Calu3 (cell line): ENCODE measurements around the gene SLC39A2. TPM values are rescaled to one million over a fixed set of nuclear protein-coding genes. Genes with fewer than 3 reads are reported as not detected.

Source experiments
- BruUV-seq: library from RNA; stranded (reverse); fragments of 400-500 nt; replicated peaks from 2 replicates; lab custom pipeline; 2021; lab: Mats Ljungman, UMichigan
- CTCF ChIA-PET: fragments of 300-600 bp; sonication (Branson Sonifier 250); formaldehyde crosslinking; loops from one replicate; lab custom pipeline; 2022; ENCODE audit warnings: antibody characterized with exemption; lab: Charles Lee
- DNase-seq: peaks from one replicate; pipeline ENCODE4 v3.0.0; 2022
- H3K27ac Mint-ChIP-seq: one replicate; pipeline ENCODE4 v1.8.0; 2022; ENCODE audit warnings: mixed read lengths; ENCODE audit not compliant: unreplicated experiment
- H3K27me3 Mint-ChIP-seq: one replicate; pipeline ENCODE4 v1.8.0; 2022; ENCODE audit warnings: mixed read lengths; ENCODE audit not compliant: unreplicated experiment
- H3K36me3 Mint-ChIP-seq: one replicate; pipeline ENCODE4 v1.8.0; 2022; ENCODE audit warnings: mild to moderate bottlenecking, moderate library complexity, mixed read lengths; ENCODE audit not compliant: insufficient read depth, unreplicated experiment
- H3K4me1 Mint-ChIP-seq: one replicate; pipeline ENCODE4 v1.8.0; 2022; ENCODE audit warnings: mild to moderate bottlenecking, low read depth, mixed read lengths; ENCODE audit not compliant: unreplicated experiment
- H3K4me3 Mint-ChIP-seq: one replicate; pipeline ENCODE4 v1.8.0; 2022; ENCODE audit warnings: mild to moderate bottlenecking, low read depth, moderate library complexity, mixed read lengths; ENCODE audit not compliant: unreplicated experiment
- H3K9me3 Mint-ChIP-seq: one replicate; pipeline ENCODE4 v1.8.0; 2022; ENCODE audit warnings: low read depth, mixed read lengths; ENCODE audit not compliant: unreplicated experiment
- intact Hi-C: fragments of 100-400 bp; cut with micrococcal nuclease; formaldehyde crosslinking; loops from one replicate; pipeline ENCODE4 v1.10.0; 2022; ENCODE audit not compliant: unreplicated experiment
- microRNA-seq: library from miRNA; unstranded; fragments of <30 nt; microRNA quantifications from one replicate; pipeline ENCODE4 v1.2.0, GENCODE V29; 2022
- total RNA-seq: library from RNA; stranded (reverse); gene quantifications from 2 replicates; pipeline ENCODE4 v1.2.3, GENCODE V29; 2022
- TF ChIP-seq, protein P1 (sequence below): fragments of 200-600 bp; IDR thresholded peaks from one replicate; pipeline ENCODE4 v1.8.0; 2022; ENCODE audit warnings: antibody characterized with exemption; ENCODE audit not compliant: unreplicated experiment

The SLC39A2 gene
- total RNA-seq, 1 experiment from 2014 or later: not detected

DNA sequence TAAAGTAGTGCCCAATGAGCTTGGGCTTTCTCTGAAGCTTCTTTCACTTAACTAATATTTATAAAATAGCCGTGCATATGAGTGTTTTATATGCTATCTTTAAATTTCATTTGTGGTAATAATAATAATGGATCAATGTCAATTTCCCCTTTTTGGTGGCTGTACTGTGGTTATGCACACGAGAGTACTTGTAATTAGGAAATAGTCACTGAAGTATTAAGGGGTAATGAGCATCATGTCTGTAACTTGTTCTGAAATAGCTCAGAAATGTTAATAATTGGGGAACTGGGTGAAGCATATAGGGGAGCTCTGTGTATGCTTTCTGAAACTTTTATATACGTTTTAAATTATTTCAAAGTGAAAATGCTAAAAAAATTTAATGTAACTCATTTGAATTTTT lies 51.5 kb downstream of the SLC39A2 start:
- H3K27ac Mint-ChIP-seq: no peak overlapping the region
- CTCF ChIA-PET: no interaction called here
- H3K4me1 Mint-ChIP-seq: peaks cover 20% of the 10 kb centered on the region
- DNase-seq: no peak
- no peak overlapping the region for H3K4me3 Mint-ChIP-seq
- H3K9me3 Mint-ChIP-seq: no peaks in the 10 kb centered on the region
- TF ChIP-seq, protein P1, sequence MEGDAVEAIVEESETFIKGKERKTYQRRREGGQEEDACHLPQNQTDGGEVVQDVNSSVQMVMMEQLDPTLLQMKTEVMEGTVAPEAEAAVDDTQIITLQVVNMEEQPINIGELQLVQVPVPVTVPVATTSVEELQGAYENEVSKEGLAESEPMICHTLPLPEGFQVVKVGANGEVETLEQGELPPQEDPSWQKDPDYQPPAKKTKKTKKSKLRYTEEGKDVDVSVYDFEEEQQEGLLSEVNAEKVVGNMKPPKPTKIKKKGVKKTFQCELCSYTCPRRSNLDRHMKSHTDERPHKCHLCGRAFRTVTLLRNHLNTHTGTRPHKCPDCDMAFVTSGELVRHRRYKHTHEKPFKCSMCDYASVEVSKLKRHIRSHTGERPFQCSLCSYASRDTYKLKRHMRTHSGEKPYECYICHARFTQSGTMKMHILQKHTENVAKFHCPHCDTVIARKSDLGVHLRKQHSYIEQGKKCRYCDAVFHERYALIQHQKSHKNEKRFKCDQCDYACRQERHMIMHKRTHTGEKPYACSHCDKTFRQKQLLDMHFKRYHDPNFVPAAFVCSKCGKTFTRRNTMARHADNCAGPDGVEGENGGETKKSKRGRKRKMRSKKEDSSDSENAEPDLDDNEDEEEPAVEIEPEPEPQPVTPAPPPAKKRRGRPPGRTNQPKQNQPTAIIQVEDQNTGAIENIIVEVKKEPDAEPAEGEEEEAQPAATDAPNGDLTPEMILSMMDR: no peak
- intact Hi-C loops: no loop called here
- BruUV-seq: no TSS peak
- no peaks in the 10 kb centered on the region for H3K36me3 Mint-ChIP-seq
- peaks cover 12% of the 10 kb centered on the region for H3K27me3 Mint-ChIP-seq

Small RNAs within 50 kb of the gene (microRNA-seq; reads per million reads assigned to microRNA genes)
- gene MIR6717: not detected

Other genes starting within 250 kb of the SLC39A2 start
- not detected in 2 replicates for gene EDDM3B, start 230.9 kb upstream of the SLC39A2 start, total RNA-seq
- gene RNASE6, start 218.0 kb upstream of the SLC39A2 start, total RNA-seq: not detected in 2 replicates
- 40.2 and 45.8 TPM in 2 replicates for gene RNASE1, start 196.4 kb upstream of the SLC39A2 start, total RNA-seq
- not detected in 2 replicates for gene RNASE3, start 107.9 kb upstream of the SLC39A2 start, total RNA-seq
- gene RNASE2, start 43.8 kb upstream of the SLC39A2 start, total RNA-seq: not detected in 2 replicates
- gene METTL17, start 9.3 kb upstream of the SLC39A2 start, total RNA-seq: 73.2 and 76.7 TPM in 2 replicates
- 10.8 and 16.0 TPM in 2 replicates for gene NDRG2, start 25.8 kb downstream of the SLC39A2 start, total RNA-seq
- gene TPPP2, start 30.9 kb downstream of the SLC39A2 start, total RNA-seq: not detected in 2 replicates
- gene RNASE13, start 35.5 kb downstream of the SLC39A2 start, total RNA-seq: not detected in 2 replicates
- gene RNASE7, start 43.1 kb downstream of the SLC39A2 start, total RNA-seq: not detected in 2 replicates
- gene RNASE8, start 58.5 kb downstream of the SLC39A2 start, total RNA-seq: not detected in 2 replicates
- 15.0 and 16.8 TPM in 2 replicates for gene ARHGEF40, start 71.0 kb downstream of the SLC39A2 start, total RNA-seq
- gene ZNF219, start 99.4 kb downstream of the SLC39A2 start, total RNA-seq: 18.5 and 20.3 TPM in 2 replicates
- 0.24 TPM in 1 of 2 replicates, not detected in the other for gene TMEM253, start 101.8 kb downstream of the SLC39A2 start, total RNA-seq
- 0.05 and 0.14 TPM in 2 replicates for gene OR5AU1, start 156.8 kb downstream of the SLC39A2 start, total RNA-seq